Spleen (tissue), 7 donors: Measurements from ENCODE around the gene SLC22A4.

Source experiments
- CTCF ChIP-seq, 11 experiments: fragments of 200-600 bp in 7 of 11; fragments of 450-650 bp in 4 of 11; sonication (generic) in 4 of 11; IDR thresholded peaks in 8 of 11; conservative IDR thresholded peaks in 3 of 11; 1 replicate in 7 of 11; 2 replicates in 4 of 11; pipeline versions ENCODE4 v1.4.0 to v1.8.0; 2016 to 2021; ENCODE audit warnings: antibody characterized with exemption in 11 of 11, inconsistent platforms in 4 of 11, mild to moderate bottlenecking in 1 of 11
- POLR2A ChIP-seq, 3 donors: fragments of 450-650 bp; IDR thresholded peaks; one replicate each; pipeline ENCODE4 v1.5.1; 2017; ENCODE audit warnings: antibody characterized with exemption in 3 of 3, mild to moderate bottlenecking in 1 of 3
- POLR2AphosphoS5 ChIP-seq, 3 donors: sonication (generic); formaldehyde crosslinking; IDR thresholded peaks; one replicate each; pipeline ENCODE4 v1.5.1; 2017; ENCODE audit warnings: antibody characterized with exemption in 3 of 3
- donor health status: DM: no; HTN: no; CAD: no; lungs with moderate emphysema.
- donor health status: DM: no; HTN: no; CAD: no.
- donor health status: DM: no; HTN: no; CAD: no.

- no peak for TF ChIP-seq POLR2A (IDR thresholded peaks at IDR 0.05)
- TF ChIP-seq CTCF (IDR thresholded peaks at IDR 0.05 in 8 of 11, conservative IDR thresholded peaks at IDR 0.05 in 3 of 11): no peak
- no peak for TF ChIP-seq POLR2AphosphoS5 (IDR thresholded peaks at IDR 0.05)
Observed at GRCh38 chr5:132391247-132391646, 97.1 kb downstream of the SLC22A4 start.
